ENCODE measurements around the gene LRIG3.

The LRIG3 gene

DNA sequence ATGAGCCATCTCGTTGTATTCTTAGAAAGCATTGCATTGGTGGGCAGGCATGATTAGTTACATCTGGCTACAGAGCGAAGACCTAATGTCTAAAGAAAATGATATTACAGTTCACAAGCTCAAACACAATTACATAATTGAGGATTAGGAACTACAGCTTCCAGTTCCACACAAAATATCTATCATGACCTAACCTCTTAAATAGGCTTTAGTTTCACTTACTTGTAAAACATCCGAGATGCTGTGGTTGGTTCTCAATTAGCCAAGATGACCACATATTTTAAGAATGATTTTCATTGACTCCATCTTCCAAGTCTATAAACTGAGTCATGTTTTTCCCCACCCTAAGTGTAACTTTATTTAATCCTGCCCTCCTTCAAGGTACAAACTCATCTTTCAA is 69.5 kb downstream of the LRIG3 start:
- TF ChIP-seq TOX (CRISPR knock-in tag; IDR thresholded peaks at IDR 0.05; ENCODE audit: borderline replicate concordance) (no peak), ZFP3 (CRISPR knock-in tag; IDR thresholded peaks at IDR 0.05) (no peak), ZNF70 (CRISPR knock-in tag; IDR thresholded peaks at IDR 0.05) (no peak), ZC3H10 (CRISPR knock-in tag; IDR thresholded peaks at IDR 0.05) (no peak), ZNF565 (CRISPR knock-in tag; conservative IDR thresholded peaks at IDR 0.05; ENCODE audit: low read depth) (no peak), CSDC2 (CRISPR knock-in tag; IDR thresholded peaks at IDR 0.05) (no peak), ZFP30 (CRISPR knock-in tag; IDR thresholded peaks at IDR 0.05) (no peak), OSR1 (CRISPR knock-in tag; IDR thresholded peaks at IDR 0.05) (no peak), SNAI2 (CRISPR knock-in tag; IDR thresholded peaks at IDR 0.05) (no peak), ISL1 (CRISPR knock-in tag; IDR thresholded peaks at IDR 0.05) (no peak), TCF4 (CRISPR knock-in tag; IDR thresholded peaks at IDR 0.05; ENCODE audit: borderline replicate concordance) (no peak), ZNF8 (CRISPR knock-in tag; IDR thresholded peaks at IDR 0.05) (no peak), GLIS3 (CRISPR knock-in tag; IDR thresholded peaks at IDR 0.05) (no peak), ARNTL (CRISPR knock-in tag; IDR thresholded peaks at IDR 0.05; ENCODE audit: borderline replicate concordance, low read depth) (no peak), BACH2 (CRISPR knock-in tag; IDR thresholded peaks at IDR 0.05; ENCODE audit: borderline replicate concordance) (no peak), PPARA (CRISPR knock-in tag; IDR thresholded peaks at IDR 0.05; ENCODE audit: borderline replicate concordance) (no peak)
- TF ChIP-seq, protein P1, sequence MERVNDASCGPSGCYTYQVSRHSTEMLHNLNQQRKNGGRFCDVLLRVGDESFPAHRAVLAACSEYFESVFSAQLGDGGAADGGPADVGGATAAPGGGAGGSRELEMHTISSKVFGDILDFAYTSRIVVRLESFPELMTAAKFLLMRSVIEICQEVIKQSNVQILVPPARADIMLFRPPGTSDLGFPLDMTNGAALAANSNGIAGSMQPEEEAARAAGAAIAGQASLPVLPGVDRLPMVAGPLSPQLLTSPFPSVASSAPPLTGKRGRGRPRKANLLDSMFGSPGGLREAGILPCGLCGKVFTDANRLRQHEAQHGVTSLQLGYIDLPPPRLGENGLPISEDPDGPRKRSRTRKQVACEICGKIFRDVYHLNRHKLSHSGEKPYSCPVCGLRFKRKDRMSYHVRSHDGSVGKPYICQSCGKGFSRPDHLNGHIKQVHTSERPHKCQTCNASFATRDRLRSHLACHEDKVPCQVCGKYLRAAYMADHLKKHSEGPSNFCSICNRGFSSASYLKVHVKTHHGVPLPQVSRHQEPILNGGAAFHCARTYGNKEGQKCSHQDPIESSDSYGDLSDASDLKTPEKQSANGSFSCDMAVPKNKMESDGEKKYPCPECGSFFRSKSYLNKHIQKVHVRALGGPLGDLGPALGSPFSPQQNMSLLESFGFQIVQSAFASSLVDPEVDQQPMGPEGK (CRISPR knock-in tag; IDR thresholded peaks at IDR 0.05; ENCODE audit: borderline replicate concordance) = no peak
- TF ChIP-seq, protein P2, sequence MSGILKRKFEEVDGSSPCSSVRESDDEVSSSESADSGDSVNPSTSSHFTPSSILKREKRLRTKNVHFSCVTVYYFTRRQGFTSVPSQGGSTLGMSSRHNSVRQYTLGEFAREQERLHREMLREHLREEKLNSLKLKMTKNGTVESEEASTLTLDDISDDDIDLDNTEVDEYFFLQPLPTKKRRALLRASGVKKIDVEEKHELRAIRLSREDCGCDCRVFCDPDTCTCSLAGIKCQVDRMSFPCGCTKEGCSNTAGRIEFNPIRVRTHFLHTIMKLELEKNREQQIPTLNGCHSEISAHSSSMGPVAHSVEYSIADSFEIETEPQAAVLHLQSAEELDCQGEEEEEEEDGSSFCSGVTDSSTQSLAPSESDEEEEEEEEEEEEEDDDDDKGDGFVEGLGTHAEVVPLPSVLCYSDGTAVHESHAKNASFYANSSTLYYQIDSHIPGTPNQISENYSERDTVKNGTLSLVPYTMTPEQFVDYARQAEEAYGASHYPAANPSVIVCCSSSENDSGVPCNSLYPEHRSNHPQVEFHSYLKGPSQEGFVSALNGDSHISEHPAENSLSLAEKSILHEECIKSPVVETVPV (CRISPR knock-in tag; IDR thresholded peaks at IDR 0.05) = no peak
- TF ChIP-seq, protein P3, sequence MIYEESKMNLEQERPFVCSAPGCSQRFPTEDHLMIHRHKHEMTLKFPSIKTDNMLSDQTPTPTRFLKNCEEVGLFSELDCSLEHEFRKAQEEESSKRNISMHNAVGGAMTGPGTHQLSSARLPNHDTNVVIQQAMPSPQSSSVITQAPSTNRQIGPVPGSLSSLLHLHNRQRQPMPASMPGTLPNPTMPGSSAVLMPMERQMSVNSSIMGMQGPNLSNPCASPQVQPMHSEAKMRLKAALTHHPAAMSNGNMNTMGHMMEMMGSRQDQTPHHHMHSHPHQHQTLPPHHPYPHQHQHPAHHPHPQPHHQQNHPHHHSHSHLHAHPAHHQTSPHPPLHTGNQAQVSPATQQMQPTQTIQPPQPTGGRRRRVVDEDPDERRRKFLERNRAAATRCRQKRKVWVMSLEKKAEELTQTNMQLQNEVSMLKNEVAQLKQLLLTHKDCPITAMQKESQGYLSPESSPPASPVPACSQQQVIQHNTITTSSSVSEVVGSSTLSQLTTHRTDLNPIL (CRISPR knock-in tag; IDR thresholded peaks at IDR 0.05; ENCODE audit: low read depth) = no peak
- TF ChIP-seq, protein P4, sequence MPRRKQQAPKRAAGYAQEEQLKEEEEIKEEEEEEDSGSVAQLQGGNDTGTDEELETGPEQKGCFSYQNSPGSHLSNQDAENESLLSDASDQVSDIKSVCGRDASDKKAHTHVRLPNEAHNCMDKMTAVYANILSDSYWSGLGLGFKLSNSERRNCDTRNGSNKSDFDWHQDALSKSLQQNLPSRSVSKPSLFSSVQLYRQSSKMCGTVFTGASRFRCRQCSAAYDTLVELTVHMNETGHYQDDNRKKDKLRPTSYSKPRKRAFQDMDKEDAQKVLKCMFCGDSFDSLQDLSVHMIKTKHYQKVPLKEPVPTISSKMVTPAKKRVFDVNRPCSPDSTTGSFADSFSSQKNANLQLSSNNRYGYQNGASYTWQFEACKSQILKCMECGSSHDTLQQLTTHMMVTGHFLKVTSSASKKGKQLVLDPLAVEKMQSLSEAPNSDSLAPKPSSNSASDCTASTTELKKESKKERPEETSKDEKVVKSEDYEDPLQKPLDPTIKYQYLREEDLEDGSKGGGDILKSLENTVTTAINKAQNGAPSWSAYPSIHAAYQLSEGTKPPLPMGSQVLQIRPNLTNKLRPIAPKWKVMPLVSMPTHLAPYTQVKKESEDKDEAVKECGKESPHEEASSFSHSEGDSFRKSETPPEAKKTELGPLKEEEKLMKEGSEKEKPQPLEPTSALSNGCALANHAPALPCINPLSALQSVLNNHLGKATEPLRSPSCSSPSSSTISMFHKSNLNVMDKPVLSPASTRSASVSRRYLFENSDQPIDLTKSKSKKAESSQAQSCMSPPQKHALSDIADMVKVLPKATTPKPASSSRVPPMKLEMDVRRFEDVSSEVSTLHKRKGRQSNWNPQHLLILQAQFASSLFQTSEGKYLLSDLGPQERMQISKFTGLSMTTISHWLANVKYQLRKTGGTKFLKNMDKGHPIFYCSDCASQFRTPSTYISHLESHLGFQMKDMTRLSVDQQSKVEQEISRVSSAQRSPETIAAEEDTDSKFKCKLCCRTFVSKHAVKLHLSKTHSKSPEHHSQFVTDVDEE (CRISPR knock-in tag; IDR thresholded peaks at IDR 0.05) = no peak
- no peak for ATAC-seq

DNA sequence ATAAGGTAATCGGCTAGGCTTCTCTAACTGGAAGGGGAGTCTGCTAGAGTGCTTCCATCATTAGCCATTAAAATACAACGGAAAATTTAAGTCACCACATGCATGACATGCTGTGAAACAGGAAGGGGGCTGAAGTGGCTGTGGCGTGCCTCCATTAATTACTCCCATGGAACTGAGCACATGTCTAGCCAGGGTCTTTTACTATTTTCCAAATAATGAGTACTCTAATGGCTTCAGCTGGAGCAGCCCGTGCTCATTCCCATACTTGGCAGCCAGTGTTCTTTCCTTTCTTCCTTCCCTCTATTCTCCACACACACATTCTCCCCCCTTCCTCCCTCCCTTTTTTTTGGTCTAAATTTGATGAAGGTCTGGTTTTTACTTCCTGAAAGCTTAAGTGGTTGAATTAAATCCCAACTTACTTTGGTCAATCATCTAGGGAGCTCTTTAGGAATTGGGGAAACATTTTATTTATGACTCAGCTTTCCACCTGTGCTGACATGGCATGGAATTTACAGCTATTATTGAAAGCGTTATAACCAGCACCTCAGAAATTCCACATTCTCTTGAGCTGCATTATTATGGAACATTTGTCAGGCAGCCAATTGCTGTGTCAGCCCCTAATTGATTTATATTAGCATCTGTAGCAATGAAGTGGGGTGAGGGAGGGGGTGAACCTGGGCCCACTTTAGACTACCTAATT is 72.3 kb downstream of the LRIG3 start:
- no peak for ATAC-seq
- no peak for TF ChIP-seq RARB (CRISPR knock-in tag; IDR thresholded peaks at IDR 0.05)

DNA sequence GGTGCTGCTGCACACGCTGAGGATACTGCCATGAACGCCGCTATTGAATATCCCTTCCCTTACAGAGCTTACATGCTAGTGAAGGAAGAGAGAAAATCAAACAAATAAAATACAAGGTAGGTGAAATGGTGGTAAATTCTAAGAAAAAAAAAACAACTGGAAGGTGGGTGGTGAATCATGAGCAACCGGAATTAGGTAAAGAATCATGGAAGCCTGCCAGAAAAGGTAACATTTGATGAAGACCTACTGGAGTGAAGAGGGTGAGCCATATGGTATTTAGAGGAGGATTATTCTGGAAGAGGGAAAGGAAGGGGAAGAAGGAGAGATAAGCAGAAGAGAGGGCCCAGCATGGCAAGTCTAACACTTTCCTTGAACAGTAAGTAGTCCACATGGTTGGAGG is 76.1 kb downstream of the LRIG3 start:
- ATAC-seq = no peak
- TF ChIP-seq ZNF8 (CRISPR knock-in tag; IDR thresholded peaks at IDR 0.05) (no peak), ARNTL (CRISPR knock-in tag; IDR thresholded peaks at IDR 0.05; ENCODE audit: borderline replicate concordance, low read depth) (no peak), RARB (CRISPR knock-in tag; IDR thresholded peaks at IDR 0.05) (no peak), ESRRG (CRISPR knock-in tag; IDR thresholded peaks at IDR 0.05) (no peak), ZFP3 (CRISPR knock-in tag; IDR thresholded peaks at IDR 0.05) (no peak)
- TF ChIP-seq, protein P5, sequence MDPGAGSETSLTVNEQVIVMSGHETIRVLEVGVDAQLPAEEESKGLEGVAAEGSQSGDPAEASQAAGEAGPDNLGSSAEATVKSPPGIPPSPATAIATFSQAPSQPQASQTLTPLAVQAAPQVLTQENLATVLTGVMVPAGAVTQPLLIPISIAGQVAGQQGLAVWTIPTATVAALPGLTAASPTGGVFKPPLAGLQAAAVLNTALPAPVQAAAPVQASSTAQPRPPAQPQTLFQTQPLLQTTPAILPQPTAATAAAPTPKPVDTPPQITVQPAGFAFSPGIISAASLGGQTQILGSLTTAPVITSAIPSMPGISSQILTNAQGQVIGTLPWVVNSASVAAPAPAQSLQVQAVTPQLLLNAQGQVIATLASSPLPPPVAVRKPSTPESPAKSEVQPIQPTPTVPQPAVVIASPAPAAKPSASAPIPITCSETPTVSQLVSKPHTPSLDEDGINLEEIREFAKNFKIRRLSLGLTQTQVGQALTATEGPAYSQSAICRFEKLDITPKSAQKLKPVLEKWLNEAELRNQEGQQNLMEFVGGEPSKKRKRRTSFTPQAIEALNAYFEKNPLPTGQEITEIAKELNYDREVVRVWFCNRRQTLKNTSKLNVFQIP (CRISPR knock-in tag; IDR thresholded peaks at IDR 0.05; ENCODE audit: borderline replicate concordance, low read depth) = no peak
- TF ChIP-seq, protein P4 (CRISPR knock-in tag; IDR thresholded peaks at IDR 0.05) = no peak

Data from SK-N-SH treated with all-trans-retinoic acid at 6 μM for 48 hours (cell line).